ENCODE data around the gene PRLR. TPM values are rescaled to one million over a fixed set of nuclear protein-coding genes. Genes with fewer than 3 reads are reported as not detected.

The PRLR gene
- total RNA-seq, 2 donors from 2014 or later = 0.04 TPM; not detected in 1

- Mint-ChIP-seq H3K36me3 (no peaks in the 10 kb centered on the region), H3K9me3 (no peaks in the 10 kb centered on the region), H3K27ac (no peak overlapping the region)
- no peak for DNase-seq (ENCODE audit: low spot score in 2 of 2)
- ATAC-seq = no peak
Measured at GRCh38 chr5:35239911-35240610, 9.8 kb upstream of the PRLR start.

GRCh38 chr5:35239476-35239875 lies 9.2 kb upstream of the PRLR start:
- no peak overlapping the region for H3K27ac Mint-ChIP-seq
- DNase-seq (ENCODE audit: low spot score in 2 of 2) = no peak
- H3K36me3 Mint-ChIP-seq = no peaks in the 10 kb centered on the region
- ATAC-seq = no peak
- no peaks in the 10 kb centered on the region for H3K9me3 Mint-ChIP-seq

- DNase-seq (ENCODE audit: low spot score in 2 of 2) (no peak), ATAC-seq (no peak)
- Mint-ChIP-seq H3K27ac (no peak overlapping the region), H3K36me3 (no peaks in the 10 kb centered on the region), H3K9me3 (no peaks in the 10 kb centered on the region)
Measured at GRCh38 chr5:35237580-35238376, 7.5 kb upstream of the PRLR start.

GRCh38 chr5:35236770-35237169 lies 6.5 kb upstream of the PRLR start:
- no peak for DNase-seq (ENCODE audit: low spot score in 2 of 2)
- no peak overlapping the region for H3K27ac Mint-ChIP-seq

GRCh38 chr5:35233601-35234000 lies 3.3 kb upstream of the PRLR start:
- Mint-ChIP-seq H3K36me3 (no peaks in the 10 kb centered on the region), H3K27ac (no peak overlapping the region), H3K9me3 (no peaks in the 10 kb centered on the region)
- ATAC-seq (no peak), DNase-seq (ENCODE audit: low spot score in 2 of 2) (no peak)

More at GRCh38 chr5:35236770-35237169, 6.5 kb upstream of the PRLR start:
- Mint-ChIP-seq H3K36me3 (no peaks in the 10 kb centered on the region), H3K9me3 (no peaks in the 10 kb centered on the region)
- no peak for ATAC-seq

GRCh38 chr5:35233121-35233520 lies 2.8 kb upstream of the PRLR start:
- no peak for ATAC-seq
- no peaks in the 10 kb centered on the region for H3K36me3 Mint-ChIP-seq
- no peaks in the 10 kb centered on the region for H3K9me3 Mint-ChIP-seq
- no peak overlapping the region for H3K27ac Mint-ChIP-seq
- DNase-seq (ENCODE audit: low spot score in 2 of 2) = no peak

- no peak for ATAC-seq
- no peak for DNase-seq (ENCODE audit: low spot score in 2 of 2)
- H3K9me3 Mint-ChIP-seq = no peaks in the 10 kb centered on the region
- H3K36me3 Mint-ChIP-seq = no peaks in the 10 kb centered on the region
- no peak overlapping the region for H3K27ac Mint-ChIP-seq
Measured at GRCh38 chr5:35232124-35232523, 1.8 kb upstream of the PRLR start.

GRCh38 chr5:35229076-35230037 lies 930 bp downstream of the PRLR start:
- ATAC-seq = no peak
- no peak overlapping the region for H3K27ac Mint-ChIP-seq
- H3K9me3 Mint-ChIP-seq = no peaks in the 10 kb centered on the region
- no peaks in the 10 kb centered on the region for H3K36me3 Mint-ChIP-seq
- peak in 1 of 2 donors; percentile 10 for DNase-seq (ENCODE audit: low spot score in 2 of 2)

- Mint-ChIP-seq H3K27ac (no peak overlapping the region), H3K9me3 (no peaks in the 10 kb centered on the region), H3K36me3 (no peaks in the 10 kb centered on the region)
- no peak for ATAC-seq
- no peak for DNase-seq (ENCODE audit: low spot score in 2 of 2)
Measured at GRCh38 chr5:35228310-35228709, 2.0 kb downstream of the PRLR start.

GRCh38 chr5:35227720-35228119 lies 2.6 kb downstream of the PRLR start:
- ATAC-seq (no peak), DNase-seq (ENCODE audit: low spot score in 2 of 2) (no peak)
- H3K36me3 Mint-ChIP-seq = no peaks in the 10 kb centered on the region
- no peaks in the 10 kb centered on the region for H3K9me3 Mint-ChIP-seq
- H3K27ac Mint-ChIP-seq = no peak overlapping the region

GRCh38 chr5:35223787-35224395 lies 6.4 kb downstream of the PRLR start:
- no peak overlapping the region for H3K27ac Mint-ChIP-seq
- no peaks in the 10 kb centered on the region for H3K36me3 Mint-ChIP-seq
- no peak for ATAC-seq
- DNase-seq (ENCODE audit: low spot score in 2 of 2) = no peak
- no peaks in the 10 kb centered on the region for H3K9me3 Mint-ChIP-seq

GRCh38 chr5:35220967-35221366 lies 9.3 kb downstream of the PRLR start:
- ATAC-seq = no peak
- H3K27ac Mint-ChIP-seq = no peak overlapping the region
- H3K36me3 Mint-ChIP-seq = no peaks in the 10 kb centered on the region
- no peak for DNase-seq (ENCODE audit: low spot score in 2 of 2)
- no peaks in the 10 kb centered on the region for H3K9me3 Mint-ChIP-seq

GRCh38 chr5:35218981-35219380 lies 11.3 kb downstream of the PRLR start:
- DNase-seq (ENCODE audit: low spot score in 2 of 2) = no peak
- H3K36me3 Mint-ChIP-seq = no peaks in the 10 kb centered on the region
- H3K27ac Mint-ChIP-seq = no peak overlapping the region
- no peaks in the 10 kb centered on the region for H3K9me3 Mint-ChIP-seq
- no peak for ATAC-seq

GRCh38 chr5:35214051-35214450 lies 16.2 kb downstream of the PRLR start:
- Mint-ChIP-seq H3K27ac (no peak overlapping the region), H3K36me3 (no peaks in the 10 kb centered on the region), H3K9me3 (no peaks in the 10 kb centered on the region)
- DNase-seq (ENCODE audit: low spot score in 2 of 2) = no peak
- no peak for ATAC-seq

- Mint-ChIP-seq H3K27ac (no peak overlapping the region), H3K36me3 (no peaks in the 10 kb centered on the region), H3K9me3 (no peaks in the 10 kb centered on the region)
- ATAC-seq (peak in 1 of 2 donors; percentile 89), DNase-seq (ENCODE audit: low spot score in 2 of 2) (peak in 1 of 2 donors; percentile 21)
Measured at GRCh38 chr5:35213608-35214007, 16.7 kb downstream of the PRLR start.

GRCh38 chr5:35212122-35212982 lies 17.9 kb downstream of the PRLR start:
- H3K36me3 Mint-ChIP-seq = no peaks in the 10 kb centered on the region
- no peaks in the 10 kb centered on the region for H3K9me3 Mint-ChIP-seq
- H3K27ac Mint-ChIP-seq = no peak overlapping the region
- DNase-seq (ENCODE audit: low spot score in 2 of 2) (no peak), ATAC-seq (peak in 1 of 2 donors; percentile 51)

Data from activated naive CD4-positive, alpha-beta T cell treated with anti-CD3 and anti-CD28 coated beads, Interleukin-2, amount 50 U/mL, for 72 hours (primary cell).